Measurements from ENCODE around the gene RUFY4. TPM values are rescaled to one million over a fixed set of nuclear protein-coding genes. Genes with fewer than 3 reads are reported as not detected.

RUFY4 gene
- total RNA-seq, 1 experiment from 2014 or later, result 0.31 TPM

- peak; percentile 5 for DNase-seq (ENCODE audit: low spot score)
- ChIA-PET CTCF (interaction anchor here (1.0 to 4.6 kb wide), 3 partner anchors 32 to 241 kb away, joined by 4 to 12 read pairs (median 10); no protein-coding TSS in a partner anchor), POLR2A (no interaction called here)
- Mint-ChIP-seq H3K9me3 (no peaks in the 10 kb centered on the region), H3K4me3 (no peak overlapping the region), H3K36me3 (no peaks in the 10 kb centered on the region), H3K27ac (no peak overlapping the region), H3K4me1 (peaks cover 21% of the 10 kb centered on the region), H3K27me3 (ENCODE audit: low read depth) (peaks cover 2% of the 10 kb centered on the region; the same call in 1 of the 2 replicates)
- TF ChIP-seq HMGXB4 (CRISPR knock-in tag; IDR thresholded peaks at IDR 0.05) (no peak), CREB1 (CRISPR knock-in tag; IDR thresholded peaks at IDR 0.05) (no peak), STAT6 (CRISPR knock-in tag; conservative IDR thresholded peaks at IDR 0.05; ENCODE audit: low read depth) (no peak), RORB (CRISPR knock-in tag; IDR thresholded peaks at IDR 0.05) (no peak)
- no peak for ATAC-seq
Measured at GRCh38 chr2:218026244-218026643, 42.8 kb upstream of the RUFY4 start.

- Mint-ChIP-seq H3K27ac (no peak overlapping the region), H3K27me3 (ENCODE audit: low read depth) (peaks cover 2% of the 10 kb centered on the region; the same call in 1 of the 2 replicates), H3K9me3 (no peaks in the 10 kb centered on the region), H3K4me1 (peaks cover 17% of the 10 kb centered on the region), H3K36me3 (no peaks in the 10 kb centered on the region), H3K4me3 (no peak overlapping the region)
- CTCF ChIA-PET, result interaction anchor here (1.6 kb wide), 1 partner anchor 33 kb away, joined by 10 read pairs; no protein-coding TSS in a partner anchor
- POLR2A ChIA-PET, result no interaction called here
- no peak for TF ChIP-seq ATF2 (CRISPR knock-in tag; IDR thresholded peaks at IDR 0.05; ENCODE audit: borderline replicate concordance, low read depth)
- TF ChIP-seq NR1H2 (CRISPR knock-in tag; IDR thresholded peaks at IDR 0.05), result no peak
- no peak for TF ChIP-seq EMX1 (CRISPR knock-in tag; IDR thresholded peaks at IDR 0.05)
- no peak for TF ChIP-seq PRRX2 (CRISPR knock-in tag; IDR thresholded peaks at IDR 0.05)
- no peak for TF ChIP-seq E2F4 (CRISPR knock-in tag; IDR thresholded peaks at IDR 0.05; ENCODE audit: borderline replicate concordance, low read depth)
- no peak for TF ChIP-seq ESRRA (CRISPR knock-in tag; IDR thresholded peaks at IDR 0.05; ENCODE audit: borderline replicate concordance)
- no peak for TF ChIP-seq ZNF317 (CRISPR knock-in tag; IDR thresholded peaks at IDR 0.05; ENCODE audit: borderline replicate concordance, low read depth)
- no peak for TF ChIP-seq ATF1 (CRISPR knock-in tag; IDR thresholded peaks at IDR 0.05)
- no peak for TF ChIP-seq SMAD4 (CRISPR knock-in tag; IDR thresholded peaks at IDR 0.05)
- no peak for TF ChIP-seq GRHL2 (CRISPR knock-in tag; IDR thresholded peaks at IDR 0.05; ENCODE audit: insufficient replicate concordance, severe bottlenecking)
- TF ChIP-seq NFATC4 (CRISPR knock-in tag; IDR thresholded peaks at IDR 0.05), result no peak
- no peak for TF ChIP-seq MYBL2 (CRISPR knock-in tag; IDR thresholded peaks at IDR 0.05)
- no peak for ATAC-seq
- DNase-seq (ENCODE audit: low spot score), result peak; percentile 8
Measured at GRCh38 chr2:218026676-218027425, 42.2 kb upstream of the RUFY4 start.

Data from WTC11 (cell line).